GM18498 (cell line): ENCODE results near the gene CDHR2.

Experiments used
- ATAC-seq: cut with Tn5 transposase; IDR thresholded peaks from one replicate; pipeline ENCODE4 v1.9.1; 2021; ENCODE audit warnings: mild to moderate bottlenecking, moderate library complexity; ENCODE audit not compliant: unreplicated experiment

The CDHR2 gene

GRCh38 chr5:176529116-176529740, 19.9 kb upstream of the CDHR2 start:
- no peak for ATAC-seq

- ATAC-seq, result no peak
These were observed 19.4 kb upstream of the CDHR2 start for GRCh38 chr5:176529741-176530141.

DNA sequence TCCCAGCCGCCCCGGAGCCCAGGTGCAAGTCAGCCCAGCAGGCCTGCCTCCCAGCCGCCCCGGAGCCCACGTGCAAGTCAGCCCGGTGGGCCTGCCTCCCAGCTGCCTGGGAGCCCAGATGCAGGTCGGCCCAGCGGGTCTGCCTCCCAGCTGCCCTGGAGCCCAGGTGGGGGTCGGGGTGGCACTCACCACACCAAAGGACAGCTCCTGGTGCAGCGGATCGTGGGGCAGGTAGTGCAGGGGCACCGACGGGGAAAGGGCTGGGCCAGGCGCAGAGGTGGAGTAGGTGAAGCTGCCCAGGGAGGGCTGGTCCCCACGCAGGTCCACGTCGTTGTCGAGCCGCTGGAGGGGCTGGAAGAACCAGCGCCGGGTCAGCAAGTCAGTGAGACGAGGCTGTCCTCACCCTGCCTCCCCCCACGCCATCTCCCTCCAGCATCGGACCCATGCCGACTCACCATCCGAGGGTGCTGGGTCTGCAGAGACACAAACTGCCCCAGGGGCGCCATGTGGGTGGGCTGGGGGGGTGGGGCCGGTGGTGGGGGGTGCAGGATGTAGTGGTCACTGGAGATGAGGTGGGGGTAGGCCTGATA, 18.7 kb upstream of the CDHR2 start:
- ATAC-seq, result no peak

DNA sequence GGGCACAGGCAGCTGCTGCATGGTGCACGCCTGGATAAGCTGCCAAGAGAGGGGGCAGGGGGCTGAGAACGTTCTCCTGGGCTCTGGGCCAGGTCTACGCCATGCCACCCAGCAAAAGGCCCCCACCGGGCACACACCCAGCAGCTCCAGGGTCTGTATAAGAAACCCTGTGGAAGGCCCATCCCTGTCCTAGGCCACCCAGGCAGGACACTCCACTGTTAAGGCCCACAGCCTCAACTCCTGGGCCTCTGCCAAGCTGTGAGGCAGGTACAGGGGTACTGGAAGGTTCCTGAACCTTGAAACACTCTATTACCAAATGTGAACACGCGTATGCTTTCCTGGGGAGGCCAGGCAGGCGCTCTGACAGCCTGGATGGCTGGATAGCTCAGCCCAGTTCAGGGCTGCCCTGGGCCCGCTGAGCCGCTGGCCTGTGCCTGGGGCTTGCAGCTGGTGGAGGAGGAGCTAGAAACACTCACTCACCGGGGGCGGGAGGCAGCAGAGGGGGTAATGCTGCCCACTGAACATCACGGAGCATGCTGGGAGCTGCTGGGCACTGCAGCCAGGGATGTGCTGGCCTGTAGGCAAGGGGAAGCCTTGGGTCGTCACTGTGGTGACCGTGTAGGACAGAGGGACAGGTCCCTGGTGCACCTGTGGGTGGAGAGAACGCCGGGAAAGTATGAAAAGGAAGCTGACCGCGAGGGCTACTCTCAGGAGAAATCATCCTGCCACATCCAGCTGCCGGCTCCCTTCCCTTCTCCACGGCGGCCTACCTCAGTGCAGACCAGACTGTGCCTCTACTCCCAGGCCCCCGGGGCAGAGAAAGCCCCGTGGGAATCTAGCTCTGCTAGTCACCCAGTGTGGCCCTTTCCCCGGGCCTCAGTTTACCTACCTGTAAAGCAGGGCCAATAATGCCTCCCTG, 17.9 kb upstream of the CDHR2 start:
- no peak for ATAC-seq

DNA sequence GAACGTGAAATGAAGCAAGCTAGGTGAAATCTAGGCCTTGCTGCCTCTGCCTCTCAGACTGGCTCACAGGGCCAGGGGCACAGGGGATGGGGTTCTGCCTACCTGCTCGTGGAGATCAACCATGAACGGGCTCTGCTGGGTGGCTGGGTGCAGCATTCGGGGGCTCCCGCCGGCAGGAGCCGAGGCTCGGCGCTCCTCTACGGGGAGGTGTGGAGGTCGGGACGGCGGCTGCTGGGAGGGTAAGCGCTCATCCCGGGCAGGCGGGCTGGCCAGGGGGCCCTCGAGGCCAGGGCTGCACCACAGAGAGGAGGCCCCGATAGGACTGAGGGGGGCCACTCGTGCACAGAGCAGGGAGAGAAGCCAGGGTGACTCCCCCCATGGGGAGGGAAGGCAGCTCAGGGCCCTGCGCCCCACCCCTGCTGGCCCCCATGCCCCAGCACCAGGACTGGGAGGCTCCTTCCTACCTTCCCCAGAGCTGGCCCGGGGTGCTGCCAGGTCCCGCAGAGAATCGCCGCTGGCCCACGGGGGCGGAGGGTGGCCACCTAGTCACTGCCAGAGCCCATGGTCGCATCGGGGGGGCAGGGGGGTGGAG, 17.1 kb upstream of the CDHR2 start:
- no peak for ATAC-seq

GRCh38 chr5:176532795-176533194, 16.3 kb upstream of the CDHR2 start:
- ATAC-seq, result no peak

GRCh38 chr5:176533390-176533789, 15.8 kb upstream of the CDHR2 start:
- ATAC-seq, result no peak

GRCh38 chr5:176533894-176534611, 15.1 kb upstream of the CDHR2 start:
- no peak for ATAC-seq

- no peak for ATAC-seq
These were observed 14.5 kb upstream of the CDHR2 start for GRCh38 chr5:176534640-176535039.

DNA sequence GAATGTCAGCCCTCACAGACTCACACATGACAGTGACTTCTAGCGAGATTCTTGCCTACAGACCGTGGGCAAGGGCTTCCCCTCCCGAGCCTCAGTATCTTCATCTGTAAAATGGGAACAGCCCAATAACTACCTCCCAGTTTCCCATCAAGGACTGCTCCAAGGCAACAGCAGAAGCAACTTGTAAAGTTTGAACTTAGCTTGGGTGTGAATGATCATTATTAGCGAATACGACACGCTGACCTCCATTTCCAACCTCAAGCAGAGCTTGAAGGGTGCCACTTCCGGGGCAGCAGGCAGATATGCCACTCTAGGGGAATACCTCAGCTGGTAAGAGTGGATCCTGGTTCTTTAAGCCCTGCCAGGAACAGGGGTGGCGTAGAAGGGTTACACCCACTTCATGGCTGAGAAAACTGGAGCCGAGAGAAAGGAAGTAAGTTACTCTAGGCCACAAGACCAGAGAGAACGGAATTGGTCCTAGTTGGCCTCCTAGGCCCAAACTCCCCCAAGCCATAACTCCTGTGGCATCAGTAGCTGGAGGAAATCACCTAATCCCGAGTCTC, 14.0 kb upstream of the CDHR2 start:
- no peak for ATAC-seq

DNA sequence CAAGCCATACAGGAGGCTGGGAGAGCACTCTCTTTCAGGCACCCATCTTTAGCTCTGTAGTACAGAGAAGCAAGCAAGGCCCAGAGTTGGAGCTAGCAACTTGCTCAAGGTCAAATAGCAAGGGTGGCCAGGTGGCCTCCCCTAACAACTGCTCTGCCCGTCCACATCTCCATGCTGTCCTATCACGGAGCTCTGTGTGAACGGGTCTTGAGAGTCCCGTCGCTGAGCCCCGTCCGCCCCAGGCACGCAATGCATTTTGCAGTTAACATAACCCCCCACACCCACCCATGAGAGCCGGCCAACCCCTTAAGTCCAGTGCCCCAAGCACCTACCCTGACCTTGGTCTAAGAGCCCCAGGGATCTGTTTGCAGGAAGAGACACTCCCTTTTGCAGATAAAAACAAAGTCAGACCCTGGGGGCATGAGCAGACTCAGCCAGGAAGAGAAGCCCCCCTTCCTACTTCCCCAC, 13.4 kb upstream of the CDHR2 start:
- no peak for ATAC-seq

DNA sequence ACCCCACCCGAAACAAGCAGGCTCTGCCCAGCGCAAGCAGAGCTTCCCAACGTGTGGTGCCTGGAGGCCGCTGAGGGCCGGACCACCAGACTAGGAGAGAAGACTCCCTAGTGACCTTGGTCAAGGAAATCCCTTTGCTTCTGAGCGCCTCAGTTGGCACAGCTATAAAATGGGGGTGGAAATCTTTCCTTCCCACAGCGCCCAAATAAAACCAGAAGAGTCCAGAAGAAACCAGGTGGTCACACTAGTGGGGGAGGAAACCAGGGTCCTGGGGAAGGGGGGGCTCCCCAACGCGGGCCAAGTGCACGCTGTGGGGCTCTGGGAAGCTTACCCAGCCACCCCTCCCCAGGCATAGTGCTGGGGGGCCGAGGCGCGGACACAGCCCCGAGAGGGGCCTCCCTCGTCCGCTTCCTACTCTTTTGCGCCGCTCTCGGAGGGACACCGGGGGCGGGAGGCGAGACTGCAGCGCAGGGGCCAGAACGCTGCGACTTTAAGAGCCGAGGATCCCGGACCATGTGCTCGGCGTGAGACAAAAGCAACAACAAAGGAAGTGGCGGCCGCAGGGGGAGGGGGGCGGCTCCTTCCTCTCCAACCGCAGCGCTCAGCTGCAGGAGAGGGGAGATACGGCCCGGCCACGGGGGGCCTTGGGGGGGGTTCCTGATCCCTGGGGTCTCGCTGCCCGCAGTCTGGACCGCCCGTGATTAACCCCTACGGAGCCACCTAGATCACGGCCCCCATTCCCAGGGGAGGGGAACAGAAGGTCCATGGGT, 12.8 kb upstream of the CDHR2 start:
- ATAC-seq, result peak; percentile 24

DNA sequence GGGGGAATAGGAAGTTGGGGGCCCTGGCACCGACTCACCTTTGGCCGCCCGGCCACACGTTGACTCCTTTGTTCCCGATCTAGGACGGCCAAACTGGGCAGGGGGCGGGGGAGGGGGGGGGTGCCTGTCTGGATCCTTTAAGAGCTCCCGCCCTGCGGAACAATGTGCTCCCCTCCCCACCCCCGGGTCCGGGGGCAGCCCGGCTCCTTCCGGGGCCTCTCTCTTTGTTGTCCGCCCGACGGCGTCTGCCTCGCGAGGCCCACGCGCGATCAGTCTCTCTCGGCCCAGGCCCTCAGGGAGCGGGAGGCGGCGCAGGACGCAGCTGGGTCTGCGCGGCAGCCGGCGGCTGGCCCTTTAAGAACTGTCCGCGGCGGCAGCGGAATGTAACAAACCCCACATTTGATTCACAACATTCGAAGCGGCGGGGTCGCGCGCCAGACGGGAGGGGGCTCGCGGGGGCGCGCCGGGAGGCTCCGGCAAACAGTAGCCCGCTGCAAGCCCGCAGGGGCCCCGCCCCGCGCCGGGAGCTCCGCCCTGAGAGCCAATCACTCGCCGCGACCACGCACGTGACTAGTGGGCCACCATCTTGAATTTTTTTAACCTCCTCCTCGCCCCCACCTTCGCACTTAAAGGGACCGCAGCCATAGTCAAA, 12.1 kb upstream of the CDHR2 start, which contains the start of gene RNF44:
RNF44 (minus strand) TSS at position 501 of the 652 bp plus-strand sequence. CDS start 4,930 bp downstream, outside the sequence.
- ATAC-seq, result peak; percentile 63

- peak; percentile 71 for ATAC-seq
These were observed 11.4 kb upstream of the CDHR2 start for GRCh38 chr5:176537554-176538229.

DNA sequence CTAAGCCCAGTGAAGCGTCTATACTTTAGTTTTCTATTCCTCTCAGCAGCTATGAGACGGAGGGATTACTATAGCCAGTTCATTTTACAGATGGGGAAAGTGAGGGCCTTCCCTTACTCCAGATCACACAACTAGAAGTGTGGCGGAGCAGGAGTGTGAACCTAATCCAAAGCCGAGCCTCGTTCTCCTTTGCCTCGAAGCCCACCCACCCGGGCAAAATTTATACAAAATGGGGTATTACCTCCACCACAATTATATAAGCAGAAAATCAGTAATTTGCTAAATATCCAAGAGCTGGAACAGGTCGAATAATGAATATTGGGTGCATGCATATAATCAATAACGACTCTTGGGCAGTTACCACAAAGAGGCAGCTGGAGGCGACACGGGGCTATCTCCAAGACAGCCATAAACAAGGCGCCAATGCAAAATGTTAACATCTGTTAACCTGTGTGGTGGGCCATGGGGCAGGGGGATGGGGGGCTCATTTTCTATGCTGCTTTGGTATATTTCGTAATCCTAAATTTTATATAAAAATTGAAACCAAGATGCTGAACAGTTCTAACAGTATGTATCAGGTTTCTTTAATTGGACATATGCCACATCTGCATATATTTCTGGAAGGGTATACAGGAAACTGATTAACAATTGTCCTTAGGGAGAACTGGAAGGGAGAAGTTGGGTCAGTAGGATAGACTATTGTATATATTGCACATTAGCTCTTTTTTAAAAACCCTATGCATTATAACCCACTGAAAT, 10.7 kb upstream of the CDHR2 start:
- no peak for ATAC-seq

DNA sequence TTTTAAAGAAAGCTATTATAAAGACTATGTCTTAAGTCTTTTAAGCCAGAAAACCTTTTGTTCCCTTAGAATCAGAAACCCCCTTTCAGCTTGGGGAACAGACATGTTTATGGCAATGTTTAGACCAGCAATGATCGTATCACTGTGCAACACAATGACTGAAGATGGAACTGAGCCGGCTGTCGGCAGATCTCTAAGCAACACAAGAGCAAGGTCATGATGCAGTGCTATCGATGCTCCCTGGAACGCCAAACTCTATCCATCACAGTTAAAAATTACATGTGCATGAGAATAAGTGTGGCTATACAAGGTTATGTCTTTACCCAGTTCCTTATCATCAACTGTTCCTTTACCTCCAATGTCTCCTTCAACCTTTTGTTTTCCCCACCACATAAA, 10.2 kb upstream of the CDHR2 start:
- no peak for ATAC-seq

GRCh38 chr5:176540476-176540899, 8.7 kb upstream of the CDHR2 start:
- ATAC-seq, result no peak

DNA sequence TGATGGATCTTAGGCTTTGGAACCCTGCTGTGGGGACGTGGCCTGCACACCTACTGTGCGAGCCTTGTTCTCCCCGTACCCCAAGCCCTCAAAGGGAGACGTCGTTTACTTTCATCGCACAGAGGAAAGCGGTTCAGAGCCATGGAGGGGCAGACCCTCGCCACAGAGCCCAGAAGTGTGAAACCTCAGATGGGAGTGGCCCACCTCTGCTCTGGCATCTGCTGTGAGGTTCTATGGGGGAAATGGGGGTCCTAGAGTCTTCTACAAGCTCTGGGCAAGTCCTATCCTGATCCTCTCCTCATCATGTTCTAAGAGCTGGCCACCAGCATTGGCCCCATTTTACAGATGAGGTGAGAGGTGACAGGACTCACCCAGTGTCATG, 8.2 kb upstream of the CDHR2 start:
- no peak for ATAC-seq
